ENCODE measurements around the gene FGFR3.

GRCh38 chr4:1767770-1768366 is 25.2 kb upstream of the FGFR3 start:
- TF ChIP-seq TARDBP (IDR thresholded peaks at IDR 0.05; ENCODE audit: borderline replicate concordance) (no peak), CHD1 (IDR thresholded peaks at IDR 0.05; ENCODE audit: low read depth, low read length) (no peak), CTCF (IDR thresholded peaks at IDR 0.05 in 2 of 3, conservative IDR thresholded peaks at IDR 0.05 in 1 of 3; ENCODE audit: control insufficient read depth in 2 of 3, extremely low read depth in 1 of 3, insufficient read depth in 1 of 3, low read depth in 3 of 3, low read length in 3 of 3) (peak in 2 of 3 experiments; percentile 7 to 35; a peak in 2 of 6 replicates), ETV6 (conservative IDR thresholded peaks at IDR 0.05 in 1 of 2, IDR thresholded peaks at IDR 0.05 in 1 of 2; ENCODE audit: borderline replicate concordance in 1 of 2, low read depth in 1 of 2) (no peak), PAX5 (IDR thresholded peaks at IDR 0.05; ENCODE audit: borderline replicate concordance, low read depth, low read length) (no peak)
- TF ChIP-seq, protein P1, sequence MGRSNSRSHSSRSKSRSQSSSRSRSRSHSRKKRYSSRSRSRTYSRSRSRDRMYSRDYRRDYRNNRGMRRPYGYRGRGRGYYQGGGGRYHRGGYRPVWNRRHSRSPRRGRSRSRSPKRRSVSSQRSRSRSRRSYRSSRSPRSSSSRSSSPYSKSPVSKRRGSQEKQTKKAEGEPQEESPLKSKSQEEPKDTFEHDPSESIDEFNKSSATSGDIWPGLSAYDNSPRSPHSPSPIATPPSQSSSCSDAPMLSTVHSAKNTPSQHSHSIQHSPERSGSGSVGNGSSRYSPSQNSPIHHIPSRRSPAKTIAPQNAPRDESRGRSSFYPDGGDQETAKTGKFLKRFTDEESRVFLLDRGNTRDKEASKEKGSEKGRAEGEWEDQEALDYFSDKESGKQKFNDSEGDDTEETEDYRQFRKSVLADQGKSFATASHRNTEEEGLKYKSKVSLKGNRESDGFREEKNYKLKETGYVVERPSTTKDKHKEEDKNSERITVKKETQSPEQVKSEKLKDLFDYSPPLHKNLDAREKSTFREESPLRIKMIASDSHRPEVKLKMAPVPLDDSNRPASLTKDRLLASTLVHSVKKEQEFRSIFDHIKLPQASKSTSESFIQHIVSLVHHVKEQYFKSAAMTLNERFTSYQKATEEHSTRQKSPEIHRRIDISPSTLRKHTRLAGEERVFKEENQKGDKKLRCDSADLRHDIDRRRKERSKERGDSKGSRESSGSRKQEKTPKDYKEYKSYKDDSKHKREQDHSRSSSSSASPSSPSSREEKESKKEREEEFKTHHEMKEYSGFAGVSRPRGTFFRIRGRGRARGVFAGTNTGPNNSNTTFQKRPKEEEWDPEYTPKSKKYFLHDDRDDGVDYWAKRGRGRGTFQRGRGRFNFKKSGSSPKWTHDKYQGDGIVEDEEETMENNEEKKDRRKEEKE (IDR thresholded peaks at IDR 0.05): no peak
